IMR-90 (cell line): ENCODE data around the gene CGNL1. TPM values are rescaled to one million over a fixed set of nuclear protein-coding genes. Genes with fewer than 3 reads are reported as not detected.

ENCODE experiments used
- ATAC-seq: fragments of 200-7000 bp; cut with Tn5 transposase; 2 replicates; pipeline ENCODE4 v1.9.1; 2020; ENCODE audit warnings: low read depth, mild to moderate bottlenecking, moderate library complexity
- BruUV-seq: library from RNA; stranded (reverse); fragments of 400-500 nt; replicated peaks from 2 replicates; lab custom pipeline; 2021; lab: Mats Ljungman, UMichigan
- CTCF ChIA-PET: fragments of 300-600 bp; formaldehyde crosslinking; extraction: SDS; loops from one replicate; lab custom pipeline; 2021; ENCODE audit warnings: antibody characterized with exemption; lab: Yijun Ruan, JAX
- POLR2A ChIA-PET: fragments of 300-600 bp; sonication (Branson Sonifier 250); formaldehyde crosslinking; loops from one replicate; lab custom pipeline; 2022; ENCODE audit warnings: antibody characterized with exemption; ENCODE audit not compliant: unreplicated experiment; lab: Charles Lee
- DNase-seq: peaks from one replicate; pipeline ENCODE4 v3.0.0; 2013
- H2AFZ ChIP-seq: replicated peaks from 2 replicates; pipeline ENCODE3; 2013; ENCODE audit warnings: low read length, mild to moderate bottlenecking; ENCODE audit not compliant: poor library complexity
- H2AK5ac ChIP-seq: 2 replicates; pipeline ENCODE4 v1.6.1; 2013; ENCODE audit warnings: low read depth, low read length, inconsistent platforms
- H2AK9ac ChIP-seq: replicated peaks from 2 replicates; pipeline ENCODE3; 2013; ENCODE audit warnings: mild to moderate bottlenecking, low read depth, low read length, moderate library complexity; ENCODE audit not compliant: poor library complexity
- H2BK120ac ChIP-seq: 2 replicates; pipeline ENCODE4 v1.6.1; 2013; ENCODE audit warnings: low read depth, low read length, inconsistent platforms
- H2BK15ac ChIP-seq: 3 replicates; pipeline ENCODE4 v1.6.1; 2013; ENCODE audit warnings: low read depth, low read length, inconsistent platforms
- H2BK20ac ChIP-seq: 2 replicates; pipeline ENCODE4 v1.6.1; 2013; ENCODE audit warnings: low read depth, mild to moderate bottlenecking, inconsistent platforms, low read length, moderate library complexity
- H2BK5ac ChIP-seq: 2 replicates; pipeline ENCODE4 v1.6.1; 2013; ENCODE audit warnings: mild to moderate bottlenecking, low read depth, low read length, inconsistent platforms; ENCODE audit not compliant: poor library complexity, severe bottlenecking
- H3K14ac ChIP-seq: replicated peaks from 2 replicates; pipeline ENCODE4 v1.6.1; 2013; ENCODE audit warnings: low read depth, low read length, inconsistent platforms
- H3K18ac ChIP-seq: 2 replicates; pipeline ENCODE4 v1.6.1; 2013; ENCODE audit warnings: low read depth, low read length, control low read depth
- H3K23ac ChIP-seq: 2 replicates; pipeline ENCODE4 v1.6.1; 2013; ENCODE audit warnings: low read depth, low read length, inconsistent platforms
- H3K27ac ChIP-seq: 2 replicates; pipeline ENCODE4 v1.5.1; 2013; ENCODE audit warnings: mild to moderate bottlenecking, control low read depth, low read length; ENCODE audit not compliant: insufficient read depth
- H3K27me3 ChIP-seq: 2 replicates; pipeline ENCODE4 v1.6.1; 2013; ENCODE audit warnings: low read length; ENCODE audit not compliant: control insufficient read depth, insufficient read depth
- H3K36me3 ChIP-seq: 2 replicates; pipeline ENCODE4 v1.6.1; 2013; ENCODE audit warnings: low read length, mixed read lengths; ENCODE audit not compliant: control insufficient read depth, insufficient read depth
- H3K4ac ChIP-seq: 2 replicates; pipeline ENCODE4 v1.6.1; 2013; ENCODE audit warnings: low read depth, low read length, inconsistent platforms
- H3K4me1 ChIP-seq: 2 replicates; pipeline ENCODE4 v1.6.1; 2013; ENCODE audit warnings: low read length, mixed read lengths; ENCODE audit not compliant: control insufficient read depth, insufficient read depth
- H3K4me2 ChIP-seq: 2 replicates; pipeline ENCODE4 v1.6.1; 2013; ENCODE audit warnings: low read depth, mild to moderate bottlenecking, control low read depth, low read length, moderate library complexity
- H3K4me3 ChIP-seq: 2 replicates; pipeline ENCODE4 v1.5.1; 2013; ENCODE audit warnings: low read depth, mild to moderate bottlenecking, control low read depth, low read length, moderate library complexity; ENCODE audit not compliant: insufficient read depth
- H3K56ac ChIP-seq: 2 replicates; pipeline ENCODE4 v1.6.1; 2013; ENCODE audit warnings: low read length, inconsistent platforms; ENCODE audit not compliant: insufficient read depth; ENCODE audit errors: extremely low read depth
- H3K79me1 ChIP-seq, 2 experiments: 2 replicates each; pipeline ENCODE4 v1.6.1; 2013; ENCODE audit warnings: low read length in 2 of 2, inconsistent platforms in 1 of 2, low read depth in 1 of 2
- H3K9ac ChIP-seq: 2 replicates; pipeline ENCODE4 v1.6.1; 2013; ENCODE audit warnings: low read depth, low read length, control low read depth
- H3K9me1 ChIP-seq: 2 replicates; pipeline ENCODE4 v1.6.1; 2013; ENCODE audit warnings: low read length, inconsistent platforms; ENCODE audit not compliant: insufficient read depth
- H3K9me3 ChIP-seq: 2 replicates; pipeline ENCODE4 v1.6.1; 2013; ENCODE audit warnings: low read length; ENCODE audit not compliant: control insufficient read depth, insufficient read depth
- H4K20me1 ChIP-seq: 2 replicates; pipeline ENCODE4 v1.6.1; 2013; ENCODE audit warnings: low read length, inconsistent platforms; ENCODE audit not compliant: insufficient read depth
- H4K5ac ChIP-seq: 2 replicates; pipeline ENCODE4 v1.6.1; 2013; ENCODE audit warnings: mild to moderate bottlenecking, low read depth, low read length, control low read depth
- H4K8ac ChIP-seq, 2 experiments: 2 replicates each; pipeline ENCODE4 v1.6.1; 2013; ENCODE audit warnings: low read depth in 2 of 2, low read length in 2 of 2, control low read depth in 1 of 2, inconsistent platforms in 1 of 2
- H4K91ac ChIP-seq: 2 replicates; pipeline ENCODE4 v1.6.1; 2013; ENCODE audit warnings: low read depth, low read length, inconsistent platforms; ENCODE audit not compliant: insufficient read depth
- BHLHE40 ChIP-seq: fragments of 150-350 bp; IDR thresholded peaks from 2 replicates; pipeline ENCODE4 v1.6.1; 2016; ENCODE audit warnings: mild to moderate bottlenecking, low read depth, low read length
- CHD1 ChIP-seq: IDR thresholded peaks from 2 replicates; pipeline ENCODE4 v1.6.1; 2012; ENCODE audit warnings: low read depth, low read length, improper control_type of control experiment
- FOS ChIP-seq: fragments of 150-350 bp; IDR thresholded peaks from 2 replicates; pipeline ENCODE4 v1.6.1; 2016; ENCODE audit warnings: low read depth, low read length
- MXI1 ChIP-seq: IDR thresholded peaks from 2 replicates; pipeline ENCODE4 v1.6.1; 2012; ENCODE audit warnings: low read depth, mild to moderate bottlenecking, low read length, moderate library complexity, borderline replicate concordance
- NFE2L2 ChIP-seq: fragments of 150-350 bp; IDR thresholded peaks from 2 replicates; pipeline ENCODE4 v1.6.1; 2016; ENCODE audit warnings: low read depth, mild to moderate bottlenecking, low read length
- RFX5 ChIP-seq: IDR thresholded peaks from 2 replicates; pipeline ENCODE4 v1.8.0; 2012; ENCODE audit warnings: low read depth, mild to moderate bottlenecking, low read length, moderate library complexity
- WGBS, 2 experiments: methylation state at CpG; one replicate each; pipeline versions ENCODE4 v1.1.5 to v1.1.7; 2013; ENCODE audit warnings: missing lambda C conversion rate in 2 of 2; ENCODE audit not compliant: insufficient read length in 1 of 2; ENCODE audit errors: extremely low coverage in 2 of 2; 5-methylcytosine and 5-hydroxymethylcytosine counted together
- dilution Hi-C: fragments of 300-500 bp; cut with HindIII; formaldehyde crosslinking; loops from one replicate; pipeline ENCODE4 v1.14.3; 2018; ENCODE audit warnings: low sequenced_read_pairs; ENCODE audit not compliant: unreplicated experiment
- in situ Hi-C: fragments of 300-500 bp; cut with MboI; formaldehyde crosslinking; loops from 3 replicates; pipeline ENCODE4 v1.14.3; 2019; ENCODE audit warnings: low sequenced_read_pairs, inconsistent platforms, mixed read lengths
- intact Hi-C: fragments of 100-400 bp; cut with micrococcal nuclease; formaldehyde crosslinking; loops from 2 replicates; pipeline ENCODE4 v1.10.0; 2022
- polyA plus RNA-seq, 3 experiments: library from polyadenylated mRNA; depleted of rRNA; stranded (reverse); fragments of >200 nt; gene quantifications; 2 replicates each; pipeline ENCODE4 v1.2.3, GENCODE V29; 2012; ENCODE audit warnings: low replicate concordance in 1 of 3
- total RNA-seq: library from RNA; depleted of rRNA; stranded (reverse); fragments of >200 nt; gene quantifications from 2 replicates; pipeline ENCODE4 v1.2.3, GENCODE V29; 2012

Gene CGNL1
- total and polyA plus RNA-seq, 2 of the 4 experiments (the other 2 are of a cell fraction): 0.07 to 0.18 TPM

DNA sequence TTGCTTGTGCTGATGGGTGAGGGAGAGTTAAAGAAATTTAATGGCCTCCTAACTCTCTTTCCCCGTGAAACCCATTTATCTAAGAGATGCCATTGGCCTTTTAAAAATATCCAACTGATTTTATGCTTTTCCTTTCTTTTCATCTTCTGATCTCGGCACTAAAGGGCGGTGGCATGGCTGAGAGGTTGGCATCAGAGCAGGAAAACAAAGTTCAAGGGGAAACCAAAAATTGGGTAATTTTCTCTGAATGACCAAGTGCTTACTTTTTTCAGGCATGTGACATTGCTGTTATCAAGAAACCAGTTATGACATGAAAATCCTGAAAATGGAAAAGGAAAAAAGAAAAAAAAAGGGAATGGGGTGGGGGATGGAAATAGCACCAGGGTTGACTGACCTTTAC lies 3.2 kb downstream of the CGNL1 start:
- BruUV-seq: no TSS peak
- Histone ChIP-seq H3K4me2 (no peak overlapping the region), H4K5ac (no peak overlapping the region), H2BK15ac (no peak overlapping the region), H3K4ac (no peak overlapping the region), H4K20me1 (no peaks in the 10 kb centered on the region), H3K79me1 (no peaks in the 10 kb centered on the region), H2AK5ac (no peak overlapping the region), H3K27ac (no peak overlapping the region), H3K9me1 (no peaks in the 10 kb centered on the region), H2AK9ac (no peak overlapping the region), H3K9me3 (0 out of 2 replicates have a peak, but pooled peaks cover 2% of the 10 kb centered on the region), H2BK20ac (no peak overlapping the region), H2AFZ (no peak overlapping the region), H3K4me1 (peaks cover 3% of the 10 kb centered on the region; the same call in 1 of the 2 replicates), H3K23ac (no peak overlapping the region), H3K9ac (no peak overlapping the region), H3K18ac (no peak overlapping the region), H4K91ac (no peak overlapping the region), H4K8ac (no peak overlapping the region), H2BK5ac (no peak overlapping the region), H3K56ac (no peak overlapping the region), H3K27me3 (peaks cover 60% of the 10 kb centered on the region), H3K36me3 (no peaks in the 10 kb centered on the region), H3K4me3 (no peak overlapping the region), H2BK120ac (no peak overlapping the region), H3K14ac (no peak overlapping the region)
- dilution Hi-C loops: no loop called here
- TF ChIP-seq RFX5 (no peak), CHD1 (no peak), MXI1 (no peak), FOS (no peak), BHLHE40 (no peak), NFE2L2 (no peak)
- POLR2A ChIA-PET: no interaction called here
- WGBS, 2 experiments: no CpG with 5 or more reads among the region's 3 CpGs
- in situ Hi-C loops: no loop called here
- DNase-seq: no peak
- no peak for ATAC-seq
- CTCF ChIA-PET: no interaction called here
- intact Hi-C loops: no loop called here
